ENCODE data around the gene SCD. TPM values are rescaled to one million over a fixed set of nuclear protein-coding genes. Genes with fewer than 3 reads are reported as not detected.
A peak's percentile ranks its signal among the peaks of the same experiment; 100 is the strongest.

Gene SCD
- total RNA-seq, 2 donors from 2014 or later, result 159 to 513 TPM

DNA sequence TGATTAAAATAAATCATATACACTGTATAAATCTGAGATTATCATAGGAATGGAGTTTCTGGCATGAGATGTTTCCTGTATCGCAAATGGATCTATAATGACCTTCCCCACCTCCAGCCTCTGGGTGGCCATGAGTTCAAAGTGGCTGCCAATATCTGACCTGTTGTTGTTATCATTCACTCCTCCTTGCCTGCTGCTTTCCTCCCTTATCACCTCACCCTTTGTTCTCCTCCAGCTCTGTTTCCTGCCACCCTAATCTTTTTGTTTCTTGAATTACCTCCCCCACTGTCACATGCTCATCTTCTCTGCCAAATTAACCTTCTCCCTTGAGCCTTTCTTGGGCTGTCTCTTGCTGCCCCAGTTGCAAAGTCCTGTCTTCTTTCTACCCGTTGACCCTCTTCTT, 12.0 kb downstream of the SCD start:
- intact Hi-C loops (cut with DNase I), result no loop called here
- Histone ChIP-seq H3K36me3 (peaks cover 9% of the 10 kb centered on the region), H3K9ac (ENCODE audit: low read depth in 2 of 2, low read length in 2 of 2) (no peak overlapping the region), H3K27me3 (no peaks in the 10 kb centered on the region), H3K4me3 (no peak overlapping the region), H3K27ac (no peak overlapping the region), H3K4me1 (no peaks in the 10 kb centered on the region), H3K9me3 (no peaks in the 10 kb centered on the region)
- no peak for DNase-seq
- TF ChIP-seq, protein P1, sequence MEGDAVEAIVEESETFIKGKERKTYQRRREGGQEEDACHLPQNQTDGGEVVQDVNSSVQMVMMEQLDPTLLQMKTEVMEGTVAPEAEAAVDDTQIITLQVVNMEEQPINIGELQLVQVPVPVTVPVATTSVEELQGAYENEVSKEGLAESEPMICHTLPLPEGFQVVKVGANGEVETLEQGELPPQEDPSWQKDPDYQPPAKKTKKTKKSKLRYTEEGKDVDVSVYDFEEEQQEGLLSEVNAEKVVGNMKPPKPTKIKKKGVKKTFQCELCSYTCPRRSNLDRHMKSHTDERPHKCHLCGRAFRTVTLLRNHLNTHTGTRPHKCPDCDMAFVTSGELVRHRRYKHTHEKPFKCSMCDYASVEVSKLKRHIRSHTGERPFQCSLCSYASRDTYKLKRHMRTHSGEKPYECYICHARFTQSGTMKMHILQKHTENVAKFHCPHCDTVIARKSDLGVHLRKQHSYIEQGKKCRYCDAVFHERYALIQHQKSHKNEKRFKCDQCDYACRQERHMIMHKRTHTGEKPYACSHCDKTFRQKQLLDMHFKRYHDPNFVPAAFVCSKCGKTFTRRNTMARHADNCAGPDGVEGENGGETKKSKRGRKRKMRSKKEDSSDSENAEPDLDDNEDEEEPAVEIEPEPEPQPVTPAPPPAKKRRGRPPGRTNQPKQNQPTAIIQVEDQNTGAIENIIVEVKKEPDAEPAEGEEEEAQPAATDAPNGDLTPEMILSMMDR (IDR thresholded peaks at IDR 0.05), result no peak

DNA sequence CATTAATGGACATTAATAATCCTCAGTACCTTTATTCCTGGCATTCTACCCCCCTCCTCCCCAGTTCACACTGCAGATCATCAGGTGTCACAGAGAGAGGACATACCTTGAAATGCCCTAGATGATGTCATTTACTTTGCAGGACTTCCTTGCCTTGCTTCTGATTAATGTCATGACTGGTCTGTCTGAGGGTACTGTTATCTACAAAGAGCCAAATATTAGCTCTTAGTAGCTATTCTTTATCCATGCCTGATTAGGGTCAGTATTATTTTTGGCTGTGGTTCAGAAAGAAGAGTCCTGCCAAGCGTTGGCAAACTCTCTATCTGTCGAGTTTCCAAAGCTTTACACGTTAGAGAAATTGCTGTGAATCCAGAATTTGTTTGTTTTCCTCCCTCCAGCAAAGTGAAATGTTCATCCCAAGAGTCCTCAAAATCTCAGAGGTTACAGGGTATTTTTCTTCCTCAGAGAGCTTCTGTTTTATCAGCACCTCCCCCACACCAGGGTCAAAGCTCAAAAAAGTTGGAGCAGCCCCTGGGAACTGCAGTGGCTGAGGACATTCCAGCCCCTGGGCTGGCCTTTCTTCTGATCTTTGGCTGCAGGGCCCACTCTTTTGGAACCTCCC, 12.6 kb downstream of the SCD start:
- no peaks in the 10 kb centered on the region for H3K27me3 ChIP-seq
- DNase-seq, result no peak
- no peak overlapping the region for H3K9ac ChIP-seq (ENCODE audit: low read depth in 2 of 2, low read length in 2 of 2)
- H3K27ac ChIP-seq, result no peak overlapping the region
- peaks cover 3% of the 10 kb centered on the region for H3K36me3 ChIP-seq
- TF ChIP-seq, protein P1 (IDR thresholded peaks at IDR 0.05), result no peak
- H3K4me3 ChIP-seq, result no peak overlapping the region
- intact Hi-C loops (cut with DNase I), result no loop called here
- no peaks in the 10 kb centered on the region for H3K4me1 ChIP-seq
- no peaks in the 10 kb centered on the region for H3K9me3 ChIP-seq

DNA sequence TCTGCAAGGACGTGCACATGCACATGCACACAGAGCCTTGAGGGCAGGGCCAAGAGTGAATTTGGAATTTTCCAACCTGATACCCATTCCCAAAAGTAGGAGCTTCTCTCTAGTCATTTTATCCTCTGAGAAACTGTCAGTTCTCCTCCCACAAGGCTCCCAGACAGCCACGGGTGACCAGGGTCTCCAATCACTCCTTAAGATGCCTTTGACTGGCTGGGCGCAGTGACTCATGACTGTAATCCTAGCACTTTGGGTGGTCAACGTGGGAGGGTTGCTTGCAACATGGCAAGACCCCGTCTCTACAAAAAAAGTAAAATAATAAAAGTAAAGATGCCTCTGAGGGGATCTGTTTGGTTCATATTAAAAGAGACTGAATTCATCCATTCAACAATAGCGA, 13.2 kb downstream of the SCD start:
- intact Hi-C loops (cut with DNase I), result no loop called here

DNA sequence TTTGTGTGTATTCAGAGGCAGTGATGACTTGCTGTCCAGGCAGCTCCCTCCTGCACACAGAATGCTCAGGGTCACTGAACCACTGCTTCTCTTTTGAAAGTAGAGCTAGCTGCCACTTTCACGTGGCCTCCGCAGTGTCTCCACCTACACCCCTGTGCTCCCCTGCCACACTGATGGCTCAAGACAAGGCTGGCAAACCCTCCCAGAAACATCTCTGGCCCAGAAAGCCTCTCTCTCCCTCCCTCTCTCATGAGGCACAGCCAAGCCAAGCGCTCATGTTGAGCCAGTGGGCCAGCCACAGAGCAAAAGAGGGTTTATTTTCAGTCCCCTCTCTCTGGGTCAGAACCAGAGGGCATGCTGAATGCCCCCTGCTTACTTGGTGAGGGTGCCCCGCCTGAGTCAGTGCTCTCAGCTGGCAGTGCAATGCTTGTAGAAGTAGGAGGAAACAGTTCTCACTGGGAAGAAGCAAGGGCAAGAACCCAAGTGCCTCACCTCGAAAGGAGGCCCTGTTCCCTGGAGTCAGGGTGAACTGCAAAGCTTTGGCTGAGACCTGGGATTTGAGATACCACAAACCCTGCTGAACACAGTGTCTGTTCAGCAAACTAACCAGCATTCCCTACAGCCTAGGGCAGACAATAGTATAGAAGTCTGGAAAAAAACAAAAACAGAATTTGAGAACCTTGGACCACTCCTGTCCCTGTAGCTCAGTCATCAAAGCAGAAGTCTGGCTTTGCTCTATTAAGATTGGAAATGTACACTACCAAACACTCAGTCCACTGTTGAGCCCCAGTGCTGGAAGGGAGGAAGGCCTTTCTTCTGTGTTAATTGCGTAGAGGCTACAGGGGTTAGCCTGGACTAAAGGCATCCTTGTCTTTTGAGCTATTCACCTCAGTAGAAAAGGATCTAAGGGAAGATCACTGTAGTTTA, 15.8 kb downstream of the SCD start:
- H3K27ac ChIP-seq, result peak overlapping the region; percentile 29
- no peaks in the 10 kb centered on the region for H3K9me3 ChIP-seq
- no peaks in the 10 kb centered on the region for H3K27me3 ChIP-seq

More for the DNA sequence above, 13.2 kb downstream of the SCD start:
- Histone ChIP-seq H3K27me3 (no peaks in the 10 kb centered on the region), H3K4me3 (no peak overlapping the region), H3K9ac (ENCODE audit: low read depth in 2 of 2, low read length in 2 of 2) (no peak overlapping the region), H3K9me3 (no peaks in the 10 kb centered on the region), H3K4me1 (no peaks in the 10 kb centered on the region), H3K27ac (no peak overlapping the region), H3K36me3 (no peaks in the 10 kb centered on the region)
- TF ChIP-seq, protein P1 (IDR thresholded peaks at IDR 0.05), result no peak
- no peak for DNase-seq

DNA sequence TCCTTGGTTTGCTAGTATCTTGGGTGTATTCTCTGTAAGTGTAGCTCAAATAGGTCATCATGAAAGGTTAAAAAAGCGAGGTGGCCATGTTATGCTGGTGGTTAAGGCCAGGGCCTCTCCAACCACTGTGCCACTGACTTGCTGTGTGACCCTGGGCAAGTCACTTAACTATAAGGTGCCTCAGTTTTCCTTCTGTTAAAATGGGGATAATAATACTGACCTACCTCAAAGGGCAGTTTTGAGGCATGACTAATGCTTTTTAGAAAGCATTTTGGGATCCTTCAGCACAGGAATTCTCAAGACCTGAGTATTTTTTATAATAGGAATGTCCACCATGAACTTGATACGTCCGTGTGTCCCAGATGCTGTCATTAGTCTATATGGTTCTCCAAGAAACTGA, 17.1 kb downstream of the SCD start:
- no peaks in the 10 kb centered on the region for H3K9me3 ChIP-seq
- no peak for DNase-seq
- H3K36me3 ChIP-seq, result no peaks in the 10 kb centered on the region
- intact Hi-C loops (cut with DNase I), result no loop called here
- TF ChIP-seq, protein P1 (IDR thresholded peaks at IDR 0.05), result no peak
- H3K27ac ChIP-seq, result peak overlapping the region; percentile 54
- no peak overlapping the region for H3K4me3 ChIP-seq
- H3K4me1 ChIP-seq, result no peaks in the 10 kb centered on the region
- H3K27me3 ChIP-seq, result no peaks in the 10 kb centered on the region
- H3K9ac ChIP-seq (ENCODE audit: low read depth in 2 of 2, low read length in 2 of 2), result no peak overlapping the region

More for the DNA sequence above, 15.8 kb downstream of the SCD start:
- TF ChIP-seq, protein P1 (IDR thresholded peaks at IDR 0.05), result no peak
- H3K4me1 ChIP-seq, result no peaks in the 10 kb centered on the region
- H3K4me3 ChIP-seq, result no peak overlapping the region
- no peaks in the 10 kb centered on the region for H3K36me3 ChIP-seq
- no peak for DNase-seq
- intact Hi-C loops (cut with DNase I), result no loop called here
- H3K9ac ChIP-seq (ENCODE audit: low read depth in 2 of 2, low read length in 2 of 2), result peak overlapping the region in 1 of 2 donors; percentile 12

All from colonic mucosa (tissue), 4 donors.